ENCODE data around the gene HECTD4.

Gene HECTD4

DNA sequence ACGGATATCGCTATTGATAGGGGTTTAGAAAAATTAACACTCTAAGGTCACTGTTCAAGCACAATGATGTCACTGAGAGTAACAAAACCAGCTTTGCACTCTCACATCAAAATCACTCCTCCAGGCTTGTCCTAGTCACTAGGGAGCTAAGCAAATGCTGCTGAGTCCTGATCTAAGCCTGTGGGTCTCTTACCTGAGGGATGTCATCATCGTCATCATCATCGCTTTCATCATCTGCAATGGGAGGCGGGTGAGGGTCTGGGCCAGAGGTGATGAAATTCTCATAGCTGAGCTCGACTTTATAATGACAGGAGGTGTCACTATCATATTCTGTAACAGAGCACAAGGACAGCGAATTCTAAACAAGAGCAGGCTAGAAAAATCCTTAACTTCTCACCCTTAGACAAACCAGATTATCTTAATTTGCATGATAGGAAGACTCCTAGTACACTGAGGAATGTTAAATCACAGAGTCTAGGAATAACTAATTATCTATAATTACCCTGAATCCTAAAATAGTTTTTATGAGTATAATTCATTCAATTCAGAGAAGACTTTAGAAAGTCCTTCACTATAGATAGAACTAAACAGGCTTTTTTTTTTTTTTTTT is 173.8 kb downstream of the HECTD4 start:
- TF ChIP-seq, protein P1, sequence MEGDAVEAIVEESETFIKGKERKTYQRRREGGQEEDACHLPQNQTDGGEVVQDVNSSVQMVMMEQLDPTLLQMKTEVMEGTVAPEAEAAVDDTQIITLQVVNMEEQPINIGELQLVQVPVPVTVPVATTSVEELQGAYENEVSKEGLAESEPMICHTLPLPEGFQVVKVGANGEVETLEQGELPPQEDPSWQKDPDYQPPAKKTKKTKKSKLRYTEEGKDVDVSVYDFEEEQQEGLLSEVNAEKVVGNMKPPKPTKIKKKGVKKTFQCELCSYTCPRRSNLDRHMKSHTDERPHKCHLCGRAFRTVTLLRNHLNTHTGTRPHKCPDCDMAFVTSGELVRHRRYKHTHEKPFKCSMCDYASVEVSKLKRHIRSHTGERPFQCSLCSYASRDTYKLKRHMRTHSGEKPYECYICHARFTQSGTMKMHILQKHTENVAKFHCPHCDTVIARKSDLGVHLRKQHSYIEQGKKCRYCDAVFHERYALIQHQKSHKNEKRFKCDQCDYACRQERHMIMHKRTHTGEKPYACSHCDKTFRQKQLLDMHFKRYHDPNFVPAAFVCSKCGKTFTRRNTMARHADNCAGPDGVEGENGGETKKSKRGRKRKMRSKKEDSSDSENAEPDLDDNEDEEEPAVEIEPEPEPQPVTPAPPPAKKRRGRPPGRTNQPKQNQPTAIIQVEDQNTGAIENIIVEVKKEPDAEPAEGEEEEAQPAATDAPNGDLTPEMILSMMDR (IDR thresholded peaks at IDR 0.05; ENCODE audit: extremely low read depth, insufficient read depth, missing control alignments) = no peak
- in situ Hi-C loops (cut with MboI; ENCODE audit: low pct_unique_long_range_greater_than_20kb, low sequenced_read_pairs, unreplicated experiment) = loop anchor here (10.0 kb wide), 1 partner anchor 176 kb away; the partner anchor contains the start of gene HECTD4
- no peak for DNase-seq (ENCODE audit: low spot score)

DNA sequence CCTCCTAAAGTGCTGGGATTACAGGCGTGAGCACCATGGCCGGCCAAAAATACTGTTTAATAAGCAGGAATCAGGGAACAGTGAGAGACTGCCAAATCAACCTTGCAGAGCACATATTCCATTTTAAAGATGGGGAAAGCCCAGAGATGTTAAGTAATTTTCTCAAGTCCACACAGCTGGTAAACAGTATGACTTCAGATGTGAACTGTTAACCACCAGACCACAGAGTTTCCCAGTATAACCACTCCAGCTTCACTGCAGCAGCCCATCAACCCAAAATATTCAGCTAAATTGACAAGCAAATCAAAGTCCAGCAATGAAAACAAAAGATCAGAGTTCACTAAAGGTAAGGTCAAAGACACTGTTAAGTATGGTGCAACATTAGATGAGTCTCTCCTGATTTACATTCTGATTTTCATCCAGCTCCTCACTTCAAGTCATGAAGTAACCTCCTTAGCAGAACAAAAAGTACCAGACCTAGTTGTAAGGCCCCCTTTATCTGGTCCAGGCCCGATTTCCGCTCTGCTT is 174.8 kb downstream of the HECTD4 start:
- TF ChIP-seq, protein P1 (IDR thresholded peaks at IDR 0.05; ENCODE audit: extremely low read depth, insufficient read depth, missing control alignments) = no peak
- in situ Hi-C loops (cut with MboI; ENCODE audit: low pct_unique_long_range_greater_than_20kb, low sequenced_read_pairs, unreplicated experiment) = loop anchor here (10.0 kb wide), 1 partner anchor 177 kb away; the partner anchor contains the start of gene HECTD4

DNA sequence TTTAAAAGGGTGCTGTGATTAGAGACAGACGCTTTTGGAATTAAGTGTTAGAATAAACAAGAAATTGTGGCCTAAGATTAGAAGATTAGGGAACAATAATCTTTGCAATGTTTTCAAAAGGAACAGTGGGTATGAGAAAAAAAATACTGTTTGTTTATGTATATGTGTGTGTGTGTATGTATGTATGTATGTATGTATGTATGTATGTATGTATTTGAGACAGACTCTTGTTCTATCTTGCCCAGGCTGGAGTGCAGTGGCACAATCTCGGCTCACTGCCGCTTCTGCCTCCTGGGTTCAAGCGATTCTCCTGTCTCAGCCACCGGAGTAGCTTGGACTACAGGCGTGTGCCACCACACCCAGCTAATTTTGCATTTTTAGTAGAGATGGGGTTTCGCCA is 175.3 kb downstream of the HECTD4 start:
- TF ChIP-seq, protein P1 (IDR thresholded peaks at IDR 0.05; ENCODE audit: extremely low read depth, insufficient read depth, missing control alignments) = no peak
- DNase-seq (ENCODE audit: low spot score) = no peak
- in situ Hi-C loops (cut with MboI; ENCODE audit: low pct_unique_long_range_greater_than_20kb, low sequenced_read_pairs, unreplicated experiment) = loop anchor here (10.0 kb wide), 1 partner anchor 178 kb away; the partner anchor contains the start of gene HECTD4

More for the DNA sequence above, 174.8 kb downstream of the HECTD4 start:
- DNase-seq (ENCODE audit: low spot score) = no peak

DNA sequence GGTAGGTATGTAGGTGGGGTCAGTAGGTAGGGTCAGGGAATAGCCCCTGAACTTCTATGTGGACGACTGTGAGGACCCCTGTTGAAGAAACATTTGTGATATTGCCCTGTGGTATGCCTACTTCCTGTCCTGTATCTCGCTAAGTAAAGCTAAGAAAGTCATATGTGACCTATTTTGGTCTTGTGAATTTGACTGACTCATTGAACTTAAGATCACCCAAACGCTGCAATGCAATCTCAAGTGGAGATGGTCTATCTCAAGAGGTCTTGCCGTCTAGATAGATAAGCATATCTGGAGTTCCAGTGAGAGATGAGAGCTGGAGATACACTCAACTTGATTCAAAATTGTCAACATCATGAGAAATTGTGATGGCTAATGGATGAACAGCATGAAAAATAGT is 183.1 kb downstream of the HECTD4 start:
- TF ChIP-seq, protein P1 (IDR thresholded peaks at IDR 0.05; ENCODE audit: extremely low read depth, insufficient read depth, missing control alignments) = no peak
- in situ Hi-C loops (cut with MboI; ENCODE audit: low pct_unique_long_range_greater_than_20kb, low sequenced_read_pairs, unreplicated experiment) = no loop called here
- DNase-seq (ENCODE audit: low spot score) = no peak

DNA sequence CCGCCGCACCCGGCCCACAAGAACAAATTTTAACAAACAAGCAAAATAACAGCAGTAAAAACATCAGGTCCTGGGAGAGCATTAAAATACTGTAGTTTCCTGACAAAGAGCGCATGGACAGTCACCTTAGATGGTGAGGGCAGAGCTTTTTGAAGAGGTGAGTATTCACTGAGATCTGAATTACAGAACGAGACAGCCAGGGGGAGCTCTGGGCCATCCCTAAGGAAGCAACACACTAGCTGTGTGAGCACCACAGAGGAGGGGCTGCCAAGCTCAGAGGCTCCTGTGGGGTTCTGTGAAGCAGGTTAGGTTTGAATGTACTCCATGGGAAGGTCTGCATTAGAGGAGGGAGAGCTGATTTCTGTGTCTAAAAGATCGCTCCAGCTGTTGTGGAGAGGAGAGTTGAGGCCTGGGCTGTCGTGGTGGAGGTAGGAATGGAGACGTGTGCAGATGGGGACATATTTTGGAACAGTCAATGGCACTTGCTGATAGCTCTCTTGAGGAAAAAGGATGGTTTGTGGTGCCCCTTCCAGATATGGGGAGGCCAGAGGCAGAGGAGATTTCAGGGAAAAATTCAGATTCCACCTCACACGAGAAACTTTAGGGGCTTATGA is 184.0 kb downstream of the HECTD4 start:
- in situ Hi-C loops (cut with MboI; ENCODE audit: low pct_unique_long_range_greater_than_20kb, low sequenced_read_pairs, unreplicated experiment) = no loop called here
- TF ChIP-seq, protein P1 (IDR thresholded peaks at IDR 0.05; ENCODE audit: extremely low read depth, insufficient read depth, missing control alignments) = peak; percentile 69
- DNase-seq (ENCODE audit: low spot score) = peak; percentile 75

DNA sequence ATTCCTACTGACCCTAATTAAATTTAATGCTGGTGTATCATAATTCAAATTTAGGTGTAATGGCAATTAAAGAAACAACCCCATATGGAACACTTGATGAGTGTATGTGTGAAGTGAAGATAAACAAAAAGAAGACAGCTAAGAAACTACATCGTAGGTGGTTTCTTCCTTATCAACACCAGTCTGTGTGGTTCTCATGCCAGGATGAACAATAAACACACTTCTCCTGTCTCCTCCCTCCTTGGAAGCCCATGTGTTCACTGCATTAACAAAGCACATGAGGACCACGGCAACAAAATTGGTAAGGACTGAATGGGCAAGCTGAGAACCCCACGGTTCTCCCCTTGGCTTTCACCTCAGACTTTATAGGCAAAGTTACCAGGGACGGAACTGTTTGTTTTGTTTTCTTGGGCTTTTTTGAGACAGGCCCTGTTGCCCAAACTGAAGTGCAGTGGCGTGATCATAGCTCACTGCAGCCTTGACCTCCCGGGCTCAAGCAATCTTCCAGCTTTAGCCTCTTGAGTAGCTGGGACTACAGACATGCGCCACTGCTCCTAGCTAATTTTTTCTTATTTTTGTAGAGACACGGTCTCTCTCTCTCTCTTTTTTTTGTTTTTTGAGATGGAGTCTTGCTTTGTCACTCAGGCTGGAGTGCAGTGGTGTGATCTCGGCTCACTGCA is 185.9 kb downstream of the HECTD4 start:
- TF ChIP-seq, protein P1 (IDR thresholded peaks at IDR 0.05; ENCODE audit: extremely low read depth, insufficient read depth, missing control alignments) = no peak
- no peak for DNase-seq (ENCODE audit: low spot score)
- in situ Hi-C loops (cut with MboI; ENCODE audit: low pct_unique_long_range_greater_than_20kb, low sequenced_read_pairs, unreplicated experiment) = no loop called here

Measured in GM13977 (cell line).